ENCODE measurements around the gene PIP4K2C.
"Not testable (repeated sequence)": the region's sequence is repeated elsewhere in the genome, so short reads cannot be mapped to it uniquely, and the experiment has no call there.

PIP4K2C gene

DNA sequence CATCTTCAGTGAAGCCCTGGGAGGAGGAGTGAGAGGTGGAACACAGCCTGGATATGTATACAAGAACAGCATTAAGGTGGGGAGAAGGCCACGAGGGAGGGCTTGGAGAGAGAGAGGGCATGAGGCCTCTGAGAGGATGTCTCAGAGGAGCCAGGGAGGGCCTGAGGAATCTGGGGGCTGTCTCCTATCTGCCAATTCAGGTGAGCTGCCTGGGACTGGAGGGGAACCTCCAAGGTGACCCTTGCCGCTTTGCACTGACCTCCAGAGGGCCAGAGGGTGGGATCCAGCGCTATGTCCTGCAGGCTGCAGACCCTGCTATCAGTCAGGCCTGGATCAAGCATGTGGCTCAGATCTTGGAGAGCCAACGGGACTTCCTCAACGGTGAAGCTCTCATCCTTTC lies 24.6 kb downstream of the PIP4K2C start:
- DNase-seq (ENCODE audit: insufficient read length, low spot score) (no peak), FAIRE-seq (no peak)
- TF ChIP-seq, protein P1, sequence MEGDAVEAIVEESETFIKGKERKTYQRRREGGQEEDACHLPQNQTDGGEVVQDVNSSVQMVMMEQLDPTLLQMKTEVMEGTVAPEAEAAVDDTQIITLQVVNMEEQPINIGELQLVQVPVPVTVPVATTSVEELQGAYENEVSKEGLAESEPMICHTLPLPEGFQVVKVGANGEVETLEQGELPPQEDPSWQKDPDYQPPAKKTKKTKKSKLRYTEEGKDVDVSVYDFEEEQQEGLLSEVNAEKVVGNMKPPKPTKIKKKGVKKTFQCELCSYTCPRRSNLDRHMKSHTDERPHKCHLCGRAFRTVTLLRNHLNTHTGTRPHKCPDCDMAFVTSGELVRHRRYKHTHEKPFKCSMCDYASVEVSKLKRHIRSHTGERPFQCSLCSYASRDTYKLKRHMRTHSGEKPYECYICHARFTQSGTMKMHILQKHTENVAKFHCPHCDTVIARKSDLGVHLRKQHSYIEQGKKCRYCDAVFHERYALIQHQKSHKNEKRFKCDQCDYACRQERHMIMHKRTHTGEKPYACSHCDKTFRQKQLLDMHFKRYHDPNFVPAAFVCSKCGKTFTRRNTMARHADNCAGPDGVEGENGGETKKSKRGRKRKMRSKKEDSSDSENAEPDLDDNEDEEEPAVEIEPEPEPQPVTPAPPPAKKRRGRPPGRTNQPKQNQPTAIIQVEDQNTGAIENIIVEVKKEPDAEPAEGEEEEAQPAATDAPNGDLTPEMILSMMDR (IDR thresholded peaks at IDR 0.05; ENCODE audit: insufficient read depth, missing control alignments): no peak

DNA sequence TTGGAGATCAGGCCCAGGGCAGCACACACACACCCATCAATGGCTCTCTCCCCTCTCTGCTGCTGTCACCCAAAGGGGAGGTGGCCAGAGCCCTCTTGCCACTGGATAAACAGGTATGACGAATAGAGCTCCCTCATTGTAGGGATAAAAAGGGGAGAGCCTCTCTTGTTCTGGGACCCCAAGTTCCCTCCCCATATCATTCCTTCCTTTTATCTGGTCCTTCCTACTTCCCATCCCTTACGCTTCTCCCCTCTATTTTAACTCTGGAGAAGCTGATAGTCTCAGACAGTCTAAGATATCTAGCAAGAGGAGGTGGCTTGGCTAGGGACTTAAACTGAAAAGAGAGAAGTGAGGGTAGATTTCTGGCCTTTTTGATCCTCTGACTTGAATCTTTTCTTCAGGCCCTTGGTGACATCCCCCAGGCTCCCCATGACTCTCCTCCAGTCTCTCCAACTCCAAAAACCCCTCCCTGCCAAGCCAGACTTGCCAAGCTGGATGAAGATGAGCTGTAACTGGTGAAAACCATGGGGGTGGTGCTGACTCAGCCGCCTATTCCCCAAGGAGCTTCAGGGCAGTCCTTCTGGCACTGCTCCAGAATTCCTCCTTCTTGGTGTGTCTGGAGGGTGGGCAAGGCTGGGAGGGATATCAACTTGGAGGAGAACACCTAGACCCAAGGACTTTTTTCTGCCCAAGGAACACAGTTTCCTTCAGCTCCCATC lies 25.6 kb downstream of the PIP4K2C start:
- TF ChIP-seq, protein P1 (IDR thresholded peaks at IDR 0.05; ENCODE audit: insufficient read depth, missing control alignments): no peak
- no peak for DNase-seq (ENCODE audit: insufficient read length, low spot score)
- no peak for FAIRE-seq

DNA sequence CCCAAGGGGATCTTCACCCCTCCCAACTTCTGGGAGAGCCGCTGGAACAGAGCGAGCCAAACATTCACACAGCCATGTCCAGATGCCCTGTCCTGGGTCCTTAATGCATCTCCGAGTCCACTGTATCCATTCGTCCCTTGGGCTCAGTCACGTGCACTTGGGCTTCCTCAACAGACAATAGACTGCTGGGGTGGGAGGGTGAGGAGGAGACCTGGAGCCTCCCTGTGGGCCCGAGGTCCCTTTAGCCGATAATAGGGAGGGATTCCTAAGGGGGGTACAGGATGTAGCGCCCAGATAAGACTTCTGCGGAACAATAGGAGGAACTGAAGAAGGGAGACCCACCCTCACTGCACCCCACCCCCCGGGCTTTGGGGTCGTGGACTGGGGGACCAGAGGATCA lies 26.9 kb downstream of the PIP4K2C start:
- TF ChIP-seq, protein P1 (IDR thresholded peaks at IDR 0.05; ENCODE audit: insufficient read depth, missing control alignments): no peak
- FAIRE-seq (no peak), DNase-seq (ENCODE audit: insufficient read length, low spot score) (no peak)

DNA sequence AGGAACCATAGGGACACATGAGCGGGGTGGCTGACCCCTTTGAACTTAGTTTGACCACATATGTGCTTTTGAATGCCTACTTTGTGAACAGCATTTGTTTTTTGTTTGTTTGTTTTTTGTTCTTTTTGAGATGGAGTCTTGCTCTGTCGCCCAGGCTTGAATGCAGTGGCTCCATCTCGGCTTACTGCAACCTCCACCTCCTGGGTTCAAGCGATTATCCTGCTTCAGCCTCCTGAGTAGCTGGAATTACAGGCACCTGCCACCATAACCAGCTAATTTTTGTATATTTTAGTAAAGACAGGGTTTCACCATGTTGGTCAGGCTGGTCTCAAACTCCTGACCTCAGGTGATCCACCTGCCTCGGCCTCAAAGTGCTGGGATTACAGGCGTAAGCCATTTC lies 27.4 kb downstream of the PIP4K2C start:
- DNase-seq (ENCODE audit: insufficient read length, low spot score); FAIRE-seq: not testable (repeated sequence)

DNA sequence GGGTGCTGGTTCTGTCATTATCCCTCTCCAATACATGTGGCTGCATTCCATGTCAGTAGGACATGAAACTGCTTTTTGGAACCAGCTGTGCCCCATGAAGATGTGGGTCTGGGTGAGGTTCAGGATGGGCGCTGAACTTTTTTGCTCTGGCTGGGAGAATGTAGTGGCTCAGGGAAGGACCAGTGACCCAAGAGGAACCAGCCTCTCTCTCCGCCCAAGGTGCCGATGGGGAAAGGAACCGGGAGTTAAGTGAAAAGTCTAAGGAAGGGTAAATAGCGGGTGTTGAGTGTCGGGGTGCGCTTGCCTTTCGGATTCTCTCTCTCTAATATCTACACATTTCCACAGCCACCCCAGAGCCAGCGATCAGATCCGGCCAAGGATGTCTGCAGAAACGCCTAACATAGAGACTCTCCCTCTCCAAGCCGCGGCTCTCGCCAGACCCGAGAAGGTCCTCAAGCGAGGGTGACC lies 28.0 kb downstream of the PIP4K2C start:
- DNase-seq (ENCODE audit: insufficient read length, low spot score) (no peak), FAIRE-seq (no peak)
- TF ChIP-seq, protein P1 (IDR thresholded peaks at IDR 0.05; ENCODE audit: insufficient read depth, missing control alignments): no peak

DNA sequence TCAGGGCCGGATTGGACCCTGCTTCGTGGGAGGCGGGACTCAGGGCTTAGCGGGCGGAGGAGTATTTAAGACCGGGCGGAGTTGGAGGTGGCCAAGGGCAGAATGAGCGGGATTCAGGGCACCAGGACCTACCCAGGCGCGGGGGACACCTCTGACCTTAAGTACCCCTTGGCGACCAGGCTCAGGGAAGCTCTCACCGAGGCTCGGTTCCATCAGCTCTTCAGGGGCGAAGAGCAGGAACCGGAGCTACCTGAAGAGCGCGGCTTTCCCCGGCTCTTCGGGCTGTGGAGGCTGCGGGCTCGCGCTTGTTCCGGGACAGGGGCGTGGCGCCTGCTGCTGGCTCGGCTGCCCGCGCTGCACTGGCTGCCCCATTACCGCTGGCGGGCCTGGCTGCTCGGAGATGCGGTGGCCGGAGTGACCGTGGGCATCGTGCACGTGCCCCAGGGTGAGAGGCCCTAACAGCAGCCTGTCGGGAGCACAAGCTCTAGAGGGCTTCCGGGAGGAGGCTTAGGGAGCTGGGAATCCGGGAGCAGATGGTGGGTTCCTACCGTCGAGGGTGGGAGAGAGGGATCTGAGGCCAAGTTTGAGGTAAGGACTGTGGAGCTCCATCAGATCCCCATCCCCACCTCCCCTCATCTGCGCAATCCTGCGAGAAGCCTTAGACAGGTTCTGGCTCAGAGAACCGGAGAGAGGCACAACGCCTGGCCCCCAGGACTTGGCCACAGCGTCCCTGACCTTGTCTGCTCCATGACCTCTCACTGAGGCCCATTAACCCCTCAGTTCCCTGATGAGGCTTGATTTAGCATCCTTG lies 28.6 kb downstream of the PIP4K2C start:
- TF ChIP-seq, protein P1 (IDR thresholded peaks at IDR 0.05; ENCODE audit: insufficient read depth, missing control alignments): no peak
- FAIRE-seq (no peak), DNase-seq (ENCODE audit: insufficient read length, low spot score) (no peak)

DNA sequence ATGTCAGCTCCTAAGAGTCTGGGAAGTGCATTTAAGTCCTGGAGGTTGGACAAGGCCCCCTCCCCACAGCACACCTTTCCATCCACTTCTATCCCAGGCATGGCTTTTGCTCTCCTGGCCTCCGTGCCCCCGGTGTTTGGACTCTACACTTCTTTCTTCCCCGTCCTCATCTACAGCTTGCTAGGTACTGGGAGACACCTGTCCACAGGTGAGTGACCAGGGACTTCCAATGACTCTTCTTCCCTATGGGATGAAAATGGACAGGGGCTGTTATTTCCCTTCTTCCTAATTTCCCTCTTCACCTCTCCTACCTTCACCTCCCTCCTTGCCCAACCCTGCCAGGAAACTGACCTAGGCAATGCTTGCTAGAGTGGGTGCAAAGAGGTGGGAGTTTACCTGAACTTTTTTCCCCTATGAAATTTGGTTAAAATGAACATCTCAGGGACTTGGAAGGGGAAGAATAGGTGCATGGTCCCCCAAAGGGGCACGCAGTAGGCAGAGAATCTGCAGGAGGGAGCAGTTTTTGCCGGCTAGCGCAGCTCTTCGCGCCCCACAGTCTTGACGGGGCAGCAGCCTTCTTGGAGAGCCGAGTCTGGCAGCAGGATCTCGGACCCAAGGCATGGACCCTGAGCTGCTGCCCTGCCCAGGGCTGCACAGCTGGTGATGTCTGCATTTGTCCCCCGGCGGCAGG lies 29.4 kb downstream of the PIP4K2C start:
- DNase-seq (ENCODE audit: insufficient read length, low spot score) (no peak), FAIRE-seq (no peak)
- TF ChIP-seq, protein P1 (IDR thresholded peaks at IDR 0.05; ENCODE audit: insufficient read depth, missing control alignments): no peak

Measured in D721Med (cell line).